Epithelial cell of prostate (primary cell): ENCODE measurements around the gene PASK.
A peak's percentile ranks its signal among the peaks of the same experiment; 100 is the strongest.

Source experiments
- DNase-seq: peaks from one replicate; pipeline ENCODE4 v3.0.0-alpha.2; 2011; ENCODE audit warnings: low read depth, low spot score
- H3K27ac ChIP-seq: fragments of 450-650 bp; 2 replicates; pipeline ENCODE4 v1.5.1; 2017; ENCODE audit warnings: mild to moderate bottlenecking

Gene PASK

GRCh38 chr2:241130316-241130715 lies 19.0 kb downstream of the PASK start:
- H3K27ac ChIP-seq, result no peak overlapping the region
- DNase-seq, result no peak

GRCh38 chr2:241129086-241129871 lies 20.0 kb downstream of the PASK start:
- no peak for DNase-seq
- no peak overlapping the region for H3K27ac ChIP-seq

- DNase-seq, result no peak
- no peak overlapping the region for H3K27ac ChIP-seq
Measured at GRCh38 chr2:241128266-241128665, 21.0 kb downstream of the PASK start.

- no peak overlapping the region for H3K27ac ChIP-seq
- DNase-seq, result no peak
Measured at GRCh38 chr2:241126771-241127202, 22.5 kb downstream of the PASK start.

- no peak overlapping the region for H3K27ac ChIP-seq
- DNase-seq, result no peak
Measured at GRCh38 chr2:241126201-241126611, 23.1 kb downstream of the PASK start.

GRCh38 chr2:241125626-241126025 lies 23.6 kb downstream of the PASK start:
- no peak overlapping the region for H3K27ac ChIP-seq
- DNase-seq, result no peak

GRCh38 chr2:241123816-241124536 lies 25.3 kb downstream of the PASK start:
- DNase-seq, result peak; percentile 26
- peak overlapping the region; percentile 23 for H3K27ac ChIP-seq

- no peak for DNase-seq
Measured at GRCh38 chr2:241122376-241123002, 26.8 kb downstream of the PASK start.

GRCh38 chr2:241121008-241121407 lies 28.3 kb downstream of the PASK start:
- DNase-seq, result no peak
- H3K27ac ChIP-seq, result no peak overlapping the region

More at GRCh38 chr2:241122376-241123002, 26.8 kb downstream of the PASK start:
- no peak overlapping the region for H3K27ac ChIP-seq

GRCh38 chr2:241120440-241120839 lies 28.8 kb downstream of the PASK start:
- no peak overlapping the region for H3K27ac ChIP-seq
- no peak for DNase-seq

GRCh38 chr2:241118737-241119505 lies 30.4 kb downstream of the PASK start:
- DNase-seq, result no peak
- H3K27ac ChIP-seq, result no peak overlapping the region

GRCh38 chr2:241116606-241117560 lies 32.4 kb downstream of the PASK start:
- DNase-seq, result no peak
- no peak overlapping the region for H3K27ac ChIP-seq

- no peak for DNase-seq
- H3K27ac ChIP-seq, result no peak overlapping the region
Measured at GRCh38 chr2:241115361-241115760, 33.9 kb downstream of the PASK start.

GRCh38 chr2:241114836-241115235 lies 34.4 kb downstream of the PASK start:
- no peak for DNase-seq
- H3K27ac ChIP-seq, result no peak overlapping the region

- no peak overlapping the region for H3K27ac ChIP-seq
- no peak for DNase-seq
Measured at GRCh38 chr2:241112592-241112991, 36.7 kb downstream of the PASK start.

- DNase-seq, result no peak
- H3K27ac ChIP-seq, result no peak overlapping the region
Measured at GRCh38 chr2:241112046-241112445, 37.2 kb downstream of the PASK start.

- H3K27ac ChIP-seq, result no peak overlapping the region
- no peak for DNase-seq
Measured at GRCh38 chr2:241111440-241111805, 37.8 kb downstream of the PASK start.

GRCh38 chr2:241110607-241111439 lies 38.4 kb downstream of the PASK start:
- no peak overlapping the region for H3K27ac ChIP-seq
- no peak for DNase-seq
